Breast epithelium (tissue), 3 donors: ENCODE measurements around the gene PDS5A.

Experiments
- CTCF ChIP-seq, 3 donors: fragments of 450-650 bp; IDR thresholded peaks; one replicate each; pipeline ENCODE4 v1.5.1; 2016 to 2017; ENCODE audit warnings: antibody characterized with exemption in 3 of 3, mild to moderate bottlenecking in 3 of 3, moderate library complexity in 3 of 3
- POLR2AphosphoS5 ChIP-seq, 3 donors: sonication (generic); formaldehyde crosslinking; IDR thresholded peaks; one replicate each; pipeline ENCODE4 v1.6.1; 2017; ENCODE audit warnings: antibody characterized with exemption in 3 of 3

GRCh38 chr4:39975488-39976089 is 2.1 kb downstream of the PDS5A start:
- TF ChIP-seq CTCF (IDR thresholded peaks at IDR 0.05) = no peak
- TF ChIP-seq POLR2AphosphoS5 (IDR thresholded peaks at IDR 0.05) = no peak
